GM12874 (cell line): ENCODE measurements around the gene RTKN.
A peak's percentile ranks its signal among the peaks of the same experiment; 100 is the strongest.

Source experiments
- CTCF ChIP-seq: IDR thresholded peaks from 2 replicates; pipeline ENCODE4 v1.5.1; 2011; ENCODE audit warnings: low read depth, mild to moderate bottlenecking, control low read depth, low read length, moderate library complexity; ENCODE audit not compliant: insufficient read depth

RTKN gene

GRCh38 chr2:74441690-74442482 lies at the start of gene RTKN:
RTKN (minus strand) TSS chr2:74441937; CDS start chr2:74441816, 121 bp downstream.
- no peak for TF ChIP-seq CTCF

GRCh38 chr2:74489906-74490305 lies 48.2 kb upstream of the RTKN start:
- TF ChIP-seq CTCF = no peak

GRCh38 chr2:74488643-74489481 lies 47.1 kb upstream of the RTKN start:
- no peak for TF ChIP-seq CTCF

- no peak for TF ChIP-seq CTCF
These were observed 44.4 kb upstream of the RTKN start for GRCh38 chr2:74486141-74486540.

- peak; percentile 91 for TF ChIP-seq CTCF
These were observed 41.3 kb upstream of the RTKN start, which contains the start of the genes CCDC142 and TTC31 for GRCh38 chr2:74482801-74483674. CCDC142 (minus strand) TSS chr2:74482998; CDS start chr2:74482837, 161 bp downstream. TTC31 (plus strand) TSS chr2:74483081; CDS start chr2:74483096, 15 bp downstream.

- no peak for TF ChIP-seq CTCF
These were observed 40.4 kb upstream of the RTKN start for GRCh38 chr2:74481961-74482800.
